Measurements from ENCODE around the gene FAM8A1.

DNA sequence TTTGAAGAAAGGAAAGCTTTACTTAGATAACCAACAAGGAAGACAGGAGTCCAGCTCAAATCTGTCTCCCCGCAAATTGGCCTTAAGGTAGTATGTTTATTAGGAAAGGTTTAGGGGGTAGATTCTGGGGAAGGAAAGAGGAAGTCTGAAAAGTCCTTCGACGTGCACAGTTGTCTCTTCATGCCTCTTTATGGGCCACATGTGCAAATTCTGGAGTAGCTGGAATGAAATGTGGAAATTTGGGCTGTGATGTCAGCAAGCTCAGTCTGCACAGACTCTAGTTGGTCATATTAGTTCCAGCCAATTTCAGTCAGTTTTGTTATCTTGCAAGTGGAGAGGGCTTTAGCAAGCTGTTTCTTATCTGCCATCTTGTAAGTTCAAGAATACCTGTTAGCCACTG is 56.5 kb downstream of the FAM8A1 start:
- no peak for TF ChIP-seq POLR2A (IDR thresholded peaks at IDR 0.05; ENCODE audit: low read depth, low read length)
- no peak for TF ChIP-seq POLR2AphosphoS5 (IDR thresholded peaks at IDR 0.05; ENCODE audit: low read depth, low read length)

Data from GM12892 (cell line).